GM12878 (cell line): ENCODE results near the gene S100A6. TPM values are rescaled to one million over a fixed set of nuclear protein-coding genes. Genes with fewer than 3 reads are reported as not detected.
A peak's percentile ranks its signal among the peaks of the same experiment; 100 is the strongest.

Source experiments
- ATF7 ChIP-seq: fragments of 450-650 bp; IDR thresholded peaks from 2 replicates; pipeline ENCODE4 v1.6.1; 2016; ENCODE audit warnings: low read depth, mild to moderate bottlenecking
- BHLHE40 ChIP-seq, 2 experiments: fragments of 450-650 bp in 1 of 2; IDR thresholded peaks; 2 replicates each; pipeline ENCODE4 v1.6.1; 2011 to 2017; ENCODE audit warnings: low read depth in 2 of 2, borderline replicate concordance in 1 of 2, improper control_type of control experiment in 1 of 2, low read length in 1 of 2, mild to moderate bottlenecking in 1 of 2
- CHD2 ChIP-seq: IDR thresholded peaks from 2 replicates; pipeline ENCODE4 v1.6.1; 2011; ENCODE audit warnings: low read depth, low read length, improper control_type of control experiment, borderline replicate concordance
- IKZF2 ChIP-seq, 2 experiments: fragments of 450-650 bp; IDR thresholded peaks; 2 replicates each; pipeline ENCODE4 v1.6.1; 2017; ENCODE audit warnings: mild to moderate bottlenecking in 2 of 2, moderate library complexity in 2 of 2
- MTA2 ChIP-seq: fragments of 450-650 bp; IDR thresholded peaks from 2 replicates; pipeline ENCODE4 v1.6.1; 2016; ENCODE audit warnings: low read depth, mild to moderate bottlenecking, moderate library complexity
- PAX5 ChIP-seq: IDR thresholded peaks from 2 replicates; pipeline ENCODE4 v1.6.1; 2011; ENCODE audit warnings: low read depth, low read length, borderline replicate concordance
- SIX5 ChIP-seq: IDR thresholded peaks from 2 replicates; pipeline ENCODE4 v1.6.1; 2011; ENCODE audit warnings: mild to moderate bottlenecking, low read depth, low read length, moderate library complexity; ENCODE audit not compliant: severe bottlenecking
- SUPT20H ChIP-seq: IDR thresholded peaks from 2 replicates; pipeline ENCODE4 v1.6.1; 2011; ENCODE audit warnings: low read depth, mild to moderate bottlenecking, low read length, moderate library complexity, borderline replicate concordance; ENCODE audit not compliant: control insufficient read depth
- polyA plus RNA-seq, 11 experiments: library from polyadenylated mRNA; depleted of rRNA in 4 of 11; unstranded in 6 of 11; stranded (reverse) in 5 of 11; fragments of >200 nt; fragmentation: Nextera tagmentation in 4 of 11; fragmentation: Illumina TruSeq in 1 of 11; extraction: Ambion mirVana in 4 of 11; extraction: Trizol in 1 of 11; gene quantifications; 1 replicate in 1 of 11; 2 replicates in 10 of 11; pipeline versions ENCODE4 v1.2.1 to v1.2.3, GENCODE V29; 2011 to 2016; ENCODE audit warnings: inconsistent platforms in 2 of 11, missing spikeins in 2 of 11, low read depth in 1 of 11
- total RNA-seq, 4 experiments: library from RNA; depleted of rRNA in 3 of 4; stranded (reverse); fragments of >200 nt in 3 of 4; fragmentation: Illumina TruSeq in 1 of 4; extraction: Trizol in 1 of 4; gene quantifications; 2 replicates each; pipeline versions ENCODE4 v1.2.1 to v1.2.3, GENCODE V29; 2013 to 2021
- TF ChIP-seq, protein P1 (sequence below): fragments of 450-650 bp; IDR thresholded peaks from 2 replicates; pipeline ENCODE4 v1.6.1; 2017; ENCODE audit warnings: mild to moderate bottlenecking, moderate library complexity

S100A6 gene
- total and polyA plus RNA-seq, 10 of the 15 experiments (the other 5 are each of a cell fraction or from before 2014, with no cell fraction given) = 7.2 to 121 (median 45.7) TPM

DNA sequence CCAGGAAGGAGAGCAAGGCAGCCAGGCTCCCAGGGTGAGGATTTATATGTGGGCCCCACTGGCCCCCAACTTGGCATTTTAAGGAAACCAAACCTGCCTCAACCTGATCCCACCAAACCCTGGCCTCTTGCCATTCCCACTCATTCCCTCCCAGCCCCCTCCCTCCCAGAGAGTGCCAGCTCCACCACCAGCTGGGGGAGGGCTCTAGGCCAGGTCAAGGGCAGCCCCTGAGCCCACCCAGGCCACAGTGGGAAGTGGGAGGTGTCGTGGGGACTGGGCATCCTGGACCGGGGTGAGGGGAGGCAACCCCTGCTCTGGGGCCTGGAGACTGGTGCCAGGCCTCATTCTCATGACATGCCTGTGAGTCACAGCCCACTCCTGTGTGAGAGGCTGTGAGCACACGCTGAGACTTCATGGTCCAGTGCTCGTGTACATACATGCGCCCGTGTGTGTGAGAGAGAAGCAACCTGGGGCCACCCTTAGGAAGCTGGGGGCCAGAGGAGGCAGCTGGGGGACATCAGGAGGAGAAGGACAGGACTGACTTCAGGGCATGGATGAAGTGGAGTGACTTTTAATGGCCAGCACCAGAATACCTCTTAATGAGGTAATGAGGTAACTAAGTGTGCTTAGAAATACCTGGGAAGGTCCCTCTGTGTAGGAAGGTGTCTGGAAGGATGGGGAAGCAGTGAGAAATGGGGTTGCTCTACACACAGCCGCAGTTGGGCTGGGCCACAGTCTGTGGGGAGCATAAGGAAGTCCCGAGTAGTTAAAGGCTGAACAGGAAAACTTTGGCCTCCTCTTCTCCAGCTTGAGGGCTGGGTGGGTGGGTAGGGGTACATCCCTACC, 30.0 kb upstream of the S100A6 start, which contains the start of gene S100A2 (continued):
- no peak for TF ChIP-seq SIX5
- TF ChIP-seq ATF7 = peak; percentile 51; the same call in 1 of the 2 replicates
- TF ChIP-seq, protein P1, sequence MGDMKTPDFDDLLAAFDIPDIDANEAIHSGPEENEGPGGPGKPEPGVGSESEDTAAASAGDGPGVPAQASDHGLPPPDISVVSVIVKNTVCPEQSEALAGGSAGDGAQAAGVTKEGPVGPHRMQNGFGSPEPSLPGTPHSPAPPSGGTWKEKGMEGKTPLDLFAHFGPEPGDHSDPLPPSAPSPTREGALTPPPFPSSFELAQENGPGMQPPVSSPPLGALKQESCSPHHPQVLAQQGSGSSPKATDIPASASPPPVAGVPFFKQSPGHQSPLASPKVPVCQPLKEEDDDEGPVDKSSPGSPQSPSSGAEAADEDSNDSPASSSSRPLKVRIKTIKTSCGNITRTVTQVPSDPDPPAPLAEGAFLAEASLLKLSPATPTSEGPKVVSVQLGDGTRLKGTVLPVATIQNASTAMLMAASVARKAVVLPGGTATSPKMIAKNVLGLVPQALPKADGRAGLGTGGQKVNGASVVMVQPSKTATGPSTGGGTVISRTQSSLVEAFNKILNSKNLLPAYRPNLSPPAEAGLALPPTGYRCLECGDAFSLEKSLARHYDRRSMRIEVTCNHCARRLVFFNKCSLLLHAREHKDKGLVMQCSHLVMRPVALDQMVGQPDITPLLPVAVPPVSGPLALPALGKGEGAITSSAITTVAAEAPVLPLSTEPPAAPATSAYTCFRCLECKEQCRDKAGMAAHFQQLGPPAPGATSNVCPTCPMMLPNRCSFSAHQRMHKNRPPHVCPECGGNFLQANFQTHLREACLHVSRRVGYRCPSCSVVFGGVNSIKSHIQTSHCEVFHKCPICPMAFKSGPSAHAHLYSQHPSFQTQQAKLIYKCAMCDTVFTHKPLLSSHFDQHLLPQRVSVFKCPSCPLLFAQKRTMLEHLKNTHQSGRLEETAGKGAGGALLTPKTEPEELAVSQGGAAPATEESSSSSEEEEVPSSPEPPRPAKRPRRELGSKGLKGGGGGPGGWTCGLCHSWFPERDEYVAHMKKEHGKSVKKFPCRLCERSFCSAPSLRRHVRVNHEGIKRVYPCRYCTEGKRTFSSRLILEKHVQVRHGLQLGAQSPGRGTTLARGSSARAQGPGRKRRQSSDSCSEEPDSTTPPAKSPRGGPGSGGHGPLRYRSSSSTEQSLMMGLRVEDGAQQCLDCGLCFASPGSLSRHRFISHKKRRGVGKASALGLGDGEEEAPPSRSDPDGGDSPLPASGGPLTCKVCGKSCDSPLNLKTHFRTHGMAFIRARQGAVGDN = peak; percentile 88
- TF ChIP-seq PAX5 = peak; percentile 81
- no peak for TF ChIP-seq SUPT20H
- TF ChIP-seq CHD2 = 0 out of 2 replicates have a peak, but pooled peaks have one; percentile 13
- TF ChIP-seq BHLHE40 (IDR thresholded peaks at IDR 0.05; ENCODE audit: borderline replicate concordance in 1 of 2, low read depth in 2 of 2, low read length in 1 of 2) = peak in 1 of 2 experiments; percentile 67; a peak in 1 of 4 replicates
- TF ChIP-seq IKZF2 (IDR thresholded peaks at IDR 0.05) = peak; percentile 22 to 37; a peak in 2 of 4 replicates
- peak; percentile 59; the same call in 1 of the 2 replicates for TF ChIP-seq MTA2
